TTC549 (cell line): Measurements from ENCODE around the gene OR6B2.

Source experiments
- FAIRE-seq: peaks from 2 replicates; lab custom pipeline; 2012; peaks lifted over from hg19 to GRCh38; lab: Jason Lieb, UNC

Gene OR6B2

DNA sequence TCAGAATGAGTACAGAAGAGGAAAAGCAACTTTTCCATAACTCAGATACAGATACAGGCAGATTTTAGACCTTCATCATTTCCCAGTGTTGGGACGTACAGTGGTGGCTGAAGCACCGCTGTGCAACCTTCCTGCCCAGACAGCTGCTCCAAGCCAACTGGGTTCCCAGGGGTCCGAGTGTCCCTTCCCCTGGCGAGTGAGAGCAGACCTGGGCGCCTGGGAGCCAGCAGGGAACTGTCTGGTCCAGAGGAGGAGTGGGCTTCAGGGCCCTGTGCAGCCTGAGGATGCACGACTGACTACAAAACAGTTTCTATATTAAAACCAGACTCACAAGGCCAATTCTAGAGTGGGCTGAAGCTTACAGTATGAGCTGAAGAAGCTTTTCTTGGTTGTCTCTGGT lies 11.1 kb upstream of the OR6B2 start:
- no peak for FAIRE-seq

DNA sequence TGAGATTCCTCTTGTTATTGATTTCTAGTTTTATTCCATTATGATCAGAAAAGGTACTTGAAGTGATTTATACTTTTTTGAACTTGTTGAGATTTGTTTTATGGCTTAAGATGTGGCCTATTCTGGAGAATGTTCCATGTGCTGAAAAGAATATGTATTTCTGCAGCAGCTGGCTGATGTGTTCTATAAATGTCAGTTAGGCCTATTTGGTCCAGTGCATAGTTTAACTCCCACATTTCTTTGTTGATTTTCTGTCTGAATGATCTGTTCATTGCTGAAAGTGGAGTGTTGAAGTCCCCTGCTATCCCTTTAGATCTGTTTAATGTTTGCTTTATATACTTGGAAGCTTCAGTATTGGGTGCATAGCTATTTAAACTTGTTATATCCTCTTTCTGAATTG lies 7.1 kb upstream of the OR6B2 start:
- no peak for FAIRE-seq

DNA sequence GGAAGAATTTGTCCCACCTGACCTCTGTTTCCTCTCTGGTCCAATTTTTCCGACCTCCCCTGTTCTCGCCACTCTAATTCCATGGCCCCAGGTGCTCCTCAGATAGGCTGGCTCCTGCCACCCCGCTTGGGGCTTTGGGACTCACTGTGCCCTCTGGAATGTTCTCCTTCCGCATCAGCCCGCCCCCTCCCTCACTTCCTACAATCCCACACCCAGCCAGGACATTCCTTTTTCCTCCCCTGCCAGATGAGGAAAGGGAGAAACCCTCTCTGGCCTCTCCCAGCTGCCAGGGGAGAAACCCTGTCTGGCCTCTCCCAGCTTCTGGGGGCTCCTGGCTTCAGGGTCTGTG lies 3.1 kb upstream of the OR6B2 start:
- FAIRE-seq = no peak

DNA sequence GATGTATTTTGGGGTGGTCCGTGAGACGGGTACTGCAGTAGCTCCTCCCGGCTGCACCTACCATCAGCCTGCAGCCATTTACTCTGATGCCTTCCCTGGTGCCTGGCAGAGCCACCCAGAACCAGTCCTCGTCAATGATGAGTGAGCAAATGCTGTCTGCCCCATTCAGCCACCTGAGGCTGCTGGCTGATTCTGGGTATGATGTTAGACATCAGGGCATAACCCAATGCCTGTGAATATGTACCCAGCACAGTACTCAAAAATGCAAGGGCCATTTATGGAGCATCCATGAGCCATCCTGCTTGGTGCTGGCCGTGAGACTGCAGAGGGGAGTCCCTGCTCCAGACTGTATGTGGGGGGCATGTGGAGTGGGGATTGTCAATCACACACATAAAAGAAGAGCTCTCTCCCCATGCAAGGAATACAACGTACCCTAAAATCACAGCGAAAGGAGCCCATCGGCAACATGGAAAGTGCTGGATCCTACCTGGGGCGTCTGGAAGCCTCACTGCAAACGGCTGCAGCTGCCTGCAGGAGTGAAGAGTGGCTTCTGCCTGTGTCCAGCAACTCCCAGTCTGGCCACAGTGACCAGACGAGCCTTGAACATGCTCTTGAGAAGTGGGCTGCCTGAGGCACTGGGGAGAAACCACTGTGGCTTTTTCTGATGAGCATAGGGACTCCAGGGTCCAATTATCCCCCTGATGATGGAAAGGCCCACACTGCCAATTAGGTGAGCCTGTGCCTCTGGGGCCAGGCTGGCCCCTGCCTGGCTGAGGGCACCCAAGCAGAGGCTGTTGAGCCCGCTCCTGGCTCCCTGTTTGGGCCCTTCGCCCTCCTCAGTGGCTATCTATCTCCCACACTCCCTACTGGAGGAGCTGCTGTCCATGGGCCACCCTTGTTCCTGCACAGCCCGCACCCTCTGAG lies 2.4 kb upstream of the OR6B2 start:
- FAIRE-seq = no peak

GRCh38 chr2:240024766-240025165 lies 5.5 kb downstream of the OR6B2 start:
- no peak for FAIRE-seq

DNA sequence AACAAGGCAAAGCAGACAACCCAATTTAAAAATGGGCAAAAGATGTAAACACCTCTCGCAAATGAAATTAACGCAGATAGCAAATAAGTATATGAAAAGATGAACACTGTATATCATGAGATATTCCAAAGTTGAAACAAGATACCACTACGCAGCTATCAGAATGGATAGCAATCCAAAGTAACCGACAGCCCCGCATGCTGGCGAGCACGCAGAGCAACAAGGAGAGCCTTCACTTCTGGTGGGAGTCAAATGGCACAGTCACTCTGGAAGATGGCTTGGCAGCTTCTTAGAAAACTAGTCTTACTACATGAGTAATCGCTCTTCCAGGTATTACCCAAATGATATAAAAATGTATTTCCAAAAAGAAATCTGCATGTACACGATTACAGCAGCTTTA lies 6.4 kb downstream of the OR6B2 start:
- no peak for FAIRE-seq

- FAIRE-seq = no peak
Measured at GRCh38 chr2:240021488-240022104, 8.6 kb downstream of the OR6B2 start.

DNA sequence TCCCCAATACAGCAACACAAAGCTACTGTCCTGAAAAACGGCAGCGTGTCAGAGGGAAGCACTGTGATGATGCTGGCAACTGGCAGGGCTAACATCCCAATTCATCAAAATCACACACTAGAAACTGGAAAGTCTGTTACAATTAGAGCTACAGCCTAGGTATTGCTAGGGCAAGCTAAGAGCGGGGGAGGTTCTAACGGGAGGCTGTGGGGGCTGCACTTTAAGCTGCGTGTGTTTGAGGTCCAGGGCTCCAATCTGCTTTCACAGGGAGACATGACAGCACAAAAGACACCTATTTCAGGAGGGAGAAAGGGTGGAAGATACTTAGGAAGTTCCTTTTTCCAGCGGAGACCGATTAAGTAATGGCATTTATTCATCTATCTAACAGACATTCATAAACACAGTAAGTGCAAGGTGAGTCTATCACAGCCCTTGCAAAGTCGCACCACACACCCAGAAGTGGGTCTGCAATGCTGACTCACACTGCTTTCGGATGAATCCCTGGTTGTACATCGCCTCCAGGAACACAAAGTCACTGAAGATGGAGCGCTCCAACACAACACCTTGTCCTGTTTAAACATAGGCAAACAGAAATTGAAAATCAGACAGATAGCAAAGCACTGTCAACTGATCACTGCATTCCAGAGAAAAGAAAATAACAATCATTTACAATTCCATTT lies 12.0 kb downstream of the OR6B2 start:
- FAIRE-seq = no peak

DNA sequence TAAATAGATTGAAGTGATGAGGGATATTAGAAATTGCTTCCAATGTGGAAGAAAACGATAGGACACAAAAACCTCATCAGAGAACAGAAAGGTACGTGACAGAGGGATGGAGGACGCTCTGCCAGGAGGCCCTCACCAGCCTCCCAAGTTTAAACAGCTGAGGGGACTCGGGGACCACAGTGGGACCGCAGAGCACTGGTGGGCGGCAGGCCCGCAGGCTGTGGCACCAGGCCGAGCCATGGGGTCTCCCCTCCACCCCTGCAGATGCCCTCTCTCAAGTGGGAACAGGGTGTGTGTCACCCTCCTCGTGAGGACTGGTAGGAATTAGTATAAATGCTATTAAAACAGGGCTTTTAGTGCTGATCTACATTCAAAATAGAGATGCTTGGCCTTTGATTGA lies 15.9 kb downstream of the OR6B2 start:
- no peak for FAIRE-seq

DNA sequence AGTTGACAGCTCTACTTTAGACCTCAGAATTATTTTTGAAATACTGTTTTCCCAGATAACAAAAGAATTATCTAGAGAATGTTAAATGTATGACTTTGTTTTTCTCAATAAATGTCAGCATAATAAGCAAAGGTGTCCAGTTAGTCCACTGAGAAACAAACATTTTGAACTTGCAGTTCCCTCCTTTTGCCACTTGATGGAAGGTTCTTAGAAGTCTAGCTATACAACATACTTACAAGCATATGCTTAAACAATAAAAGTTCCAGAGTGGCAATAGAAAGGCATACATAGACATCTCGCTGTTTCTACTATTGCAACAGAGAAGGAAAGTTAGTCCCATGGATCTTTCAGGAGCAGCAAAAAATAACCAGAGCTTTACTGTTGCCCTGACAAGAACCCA lies 16.9 kb downstream of the OR6B2 start:
- FAIRE-seq = peak; percentile 88

GRCh38 chr2:240002983-240003382 lies 27.2 kb downstream of the OR6B2 start:
- no peak for FAIRE-seq

GRCh38 chr2:240000671-240001070 lies 29.6 kb downstream of the OR6B2 start:
- FAIRE-seq = no peak

- no peak for FAIRE-seq
Measured at GRCh38 chr2:239997686-239998409, 32.4 kb downstream of the OR6B2 start.

GRCh38 chr2:239994086-239994485 lies 36.1 kb downstream of the OR6B2 start:
- no peak for FAIRE-seq

DNA sequence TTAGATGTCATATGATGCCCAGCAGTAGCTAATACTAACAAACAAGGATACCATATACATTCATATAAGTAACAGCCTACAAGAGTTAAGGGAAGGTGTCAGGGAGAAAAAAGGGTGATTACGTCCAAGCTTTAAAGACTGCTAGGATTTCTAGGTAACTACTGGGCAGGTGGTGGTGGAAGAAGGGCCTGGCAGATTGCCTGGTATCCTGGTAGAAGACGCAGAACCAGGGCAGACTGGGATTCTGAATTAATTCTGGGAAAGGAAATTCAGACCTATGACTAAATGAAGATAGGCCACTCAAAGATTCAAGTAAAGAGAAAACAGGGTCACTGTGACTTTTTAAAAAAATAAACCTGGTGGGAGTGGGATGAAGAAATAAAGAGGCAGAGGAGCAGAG lies 36.9 kb downstream of the OR6B2 start:
- no peak for FAIRE-seq

GRCh38 chr2:239991689-239992314 lies 38.4 kb downstream of the OR6B2 start:
- peak; percentile 97 for FAIRE-seq

GRCh38 chr2:239990966-239991365 lies 39.3 kb downstream of the OR6B2 start:
- FAIRE-seq = no peak

DNA sequence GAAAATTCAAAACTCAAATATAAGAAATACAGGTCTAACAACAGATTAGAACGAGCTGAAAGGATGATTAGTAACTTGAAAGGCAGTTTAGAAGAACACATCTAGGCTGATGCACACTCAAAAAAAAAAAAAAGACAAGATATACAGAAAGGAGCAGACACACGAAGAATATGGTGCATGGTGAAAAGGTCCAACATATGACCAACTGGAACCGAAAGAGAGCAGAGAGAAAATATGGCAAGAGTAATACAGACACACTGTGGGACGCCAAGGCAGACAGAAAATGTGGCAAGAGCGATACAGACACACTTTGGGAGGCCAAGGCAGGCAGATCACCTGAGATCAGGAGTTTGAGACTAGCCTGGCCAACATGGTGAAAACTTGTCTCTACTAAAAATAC lies 44.9 kb downstream of the OR6B2 start:
- no peak for FAIRE-seq

DNA sequence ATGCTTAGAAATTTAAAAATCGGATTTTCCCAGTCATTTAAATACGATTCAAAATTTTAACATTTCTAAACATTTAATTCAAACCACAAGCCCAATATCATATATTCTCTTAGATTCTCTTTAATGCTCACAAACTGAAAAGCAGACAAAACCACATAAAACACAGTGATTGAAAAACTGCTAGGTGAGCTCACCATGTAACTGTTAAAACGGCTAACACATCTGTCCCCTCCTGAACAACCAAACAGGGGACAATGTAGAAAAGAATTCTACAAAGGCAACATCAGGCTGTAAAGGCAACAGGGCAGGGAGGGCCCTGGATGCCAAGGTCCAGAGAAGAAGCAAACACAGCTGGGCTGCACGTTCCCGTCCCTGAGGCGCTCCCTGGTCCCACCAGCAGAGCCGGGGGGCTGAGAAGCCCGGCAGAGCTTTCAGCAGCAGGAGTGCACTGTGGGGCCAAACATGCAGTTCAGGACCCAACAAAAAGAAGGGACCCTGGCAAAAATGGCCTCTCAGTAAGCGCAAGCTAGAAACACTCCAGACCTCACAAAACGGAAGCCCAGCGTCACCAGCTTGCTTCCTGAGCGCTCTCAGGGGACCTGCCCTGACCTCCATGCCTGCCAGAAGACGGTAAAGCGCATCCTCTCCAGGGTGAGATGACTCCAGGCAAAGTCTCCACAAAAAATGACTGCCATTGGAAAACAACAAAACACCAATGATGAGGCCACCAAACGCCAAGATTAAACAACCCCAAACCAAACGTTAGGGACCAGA lies 45.6 kb downstream of the OR6B2 start:
- FAIRE-seq = no peak

GRCh38 chr2:239983004-239983778 lies 47.0 kb downstream of the OR6B2 start:
- no peak for FAIRE-seq
